Neural cell (in vitro differentiated cells): ENCODE data around the gene PRR16. TPM values are rescaled to one million over a fixed set of nuclear protein-coding genes. Genes with fewer than 3 reads are reported as not detected.

ENCODE experiments used
- H2AFZ ChIP-seq: fragments of 200-600, 300-800 bp; sonication (generic), shearing (Covaris generic); 2 replicates; pipeline ENCODE4 v1.6.0; 2014; ENCODE audit warnings: low read depth, mild to moderate bottlenecking, antibody characterized with exemption, low read length, moderate library complexity
- H3F3A ChIP-seq: fragments of 200-600 bp; shearing (Covaris generic); 2 replicates; pipeline ENCODE4 v1.6.1; 2016; ENCODE audit warnings: mild to moderate bottlenecking, moderate library complexity, mixed read lengths, antibody characterized with exemption, low read length; ENCODE audit not compliant: insufficient read depth, poor library complexity, severe bottlenecking
- H3K27ac ChIP-seq: fragments of 200-600, 300-800 bp; sonication (generic), shearing (Covaris generic); 2 replicates; pipeline ENCODE4 v1.5.1; 2014; ENCODE audit warnings: mild to moderate bottlenecking, low read length, moderate library complexity
- H3K27me3 ChIP-seq: fragments of 300-800, 200-600 bp; sonication (generic), shearing (Covaris generic); 2 replicates; pipeline ENCODE4 v1.6.0; 2014; ENCODE audit warnings: mild to moderate bottlenecking, low read depth, low read length, moderate library complexity; ENCODE audit not compliant: insufficient read depth
- H3K36me3 ChIP-seq: fragments of 300-800, 200-600 bp; sonication (generic), shearing (Covaris generic); 2 replicates; pipeline ENCODE4 v1.5.1; 2014; ENCODE audit warnings: mild to moderate bottlenecking, antibody characterized with exemption, low read length, moderate library complexity; ENCODE audit not compliant: insufficient read depth
- H3K4me2 ChIP-seq: fragments of 300-800, 200-600 bp; sonication (generic), shearing (Covaris generic); 2 replicates; pipeline ENCODE4 v1.6.0; 2014; ENCODE audit warnings: mild to moderate bottlenecking, low read length
- H3K4me3 ChIP-seq: fragments of 300-800, 200-600 bp; sonication (generic), shearing (Covaris generic); 2 replicates; pipeline ENCODE4 v1.5.1; 2014; ENCODE audit warnings: mild to moderate bottlenecking, low read length, moderate library complexity
- H3K79me2 ChIP-seq: fragments of 200-600 bp; shearing (Covaris generic); replicated peaks from 2 replicates; pipeline ENCODE4 v1.6.0; 2014; ENCODE audit warnings: mild to moderate bottlenecking, low read length, moderate library complexity; ENCODE audit not compliant: insufficient read depth
- H3K9ac ChIP-seq: fragments of 300-800, 200-600 bp; sonication (generic), shearing (Covaris generic); 2 replicates; pipeline ENCODE4 v1.6.1; 2016; ENCODE audit warnings: mild to moderate bottlenecking, low read length, mixed read lengths
- H3K9me2 ChIP-seq: fragments of 200-600 bp; shearing (Covaris generic); 2 replicates; pipeline ENCODE4 v1.6.1; 2016; ENCODE audit warnings: mild to moderate bottlenecking, low read length, mixed read lengths; ENCODE audit not compliant: insufficient read depth
- H3K9me3 ChIP-seq: fragments of 200-600, 300-800 bp; sonication (generic), shearing (Covaris generic); 2 replicates; pipeline ENCODE4 v1.6.1; 2016; ENCODE audit warnings: mild to moderate bottlenecking, mixed run types, low read length, moderate library complexity, mixed read lengths
- H4K20me1 ChIP-seq: fragments of 200-600 bp; shearing (Covaris generic); 2 replicates; pipeline ENCODE4 v1.6.1; 2016; ENCODE audit warnings: mild to moderate bottlenecking, mixed run types; ENCODE audit not compliant: insufficient read depth
- EP300 ChIP-seq: fragments of 450-650 bp; conservative IDR thresholded peaks from 2 replicates; pipeline ENCODE4 v1.6.1; 2014; ENCODE audit warnings: antibody characterized with exemption, mild to moderate bottlenecking, moderate library complexity; ENCODE audit not compliant: poor library complexity, severe bottlenecking
- EZH2 ChIP-seq: fragments of 200-600, 300-800 bp; shearing (Covaris generic), sonication (generic); IDR thresholded peaks from 2 replicates; pipeline ENCODE4 v1.6.1; 2014; ENCODE audit warnings: antibody characterized with exemption, low read length, borderline replicate concordance, mild to moderate bottlenecking; ENCODE audit not compliant: insufficient read depth, poor library complexity, severe bottlenecking
- MXI1 ChIP-seq: fragments of 450-650 bp; conservative IDR thresholded peaks from 2 replicates; pipeline ENCODE4 v1.6.1; 2014; ENCODE audit warnings: antibody characterized with exemption, mild to moderate bottlenecking; ENCODE audit not compliant: poor library complexity, severe bottlenecking
- POLR2AphosphoS5 ChIP-seq: IDR thresholded peaks from 2 replicates; pipeline ENCODE4 v1.6.1; 2012
- RAD21 ChIP-seq: fragments of 450-650 bp; conservative IDR thresholded peaks from 2 replicates; pipeline ENCODE4 v1.6.1; 2014; ENCODE audit warnings: antibody characterized with exemption, mild to moderate bottlenecking, moderate library complexity
- SMC3 ChIP-seq: fragments of 450-650 bp; conservative IDR thresholded peaks from 2 replicates; pipeline ENCODE4 v1.6.1; 2014; ENCODE audit warnings: antibody characterized with exemption, mild to moderate bottlenecking, moderate library complexity; ENCODE audit not compliant: poor library complexity
- TAF1 ChIP-seq: IDR thresholded peaks from 2 replicates; pipeline ENCODE4 v1.6.1; 2012; ENCODE audit warnings: low read depth
- polyA plus RNA-seq: library from polyadenylated mRNA; depleted of rRNA; stranded (reverse); fragments of >200 nt; gene quantifications from 2 replicates; pipeline ENCODE4 v1.2.3, GENCODE V29; 2014
- TF ChIP-seq, protein P1 (sequence below): IDR thresholded peaks from 2 replicates; pipeline ENCODE4 v1.6.1; 2012; ENCODE audit warnings: borderline replicate concordance
- TF ChIP-seq, protein P2 (sequence below): fragments of 450-650 bp; IDR thresholded peaks from 2 replicates; pipeline ENCODE4 v1.5.1; 2014; ENCODE audit warnings: antibody characterized with exemption, mild to moderate bottlenecking, moderate library complexity; ENCODE audit not compliant: poor library complexity, severe bottlenecking

Gene PRR16
- polyA plus RNA-seq, 1 donor from 2014 or later, result 1.7 TPM

DNA sequence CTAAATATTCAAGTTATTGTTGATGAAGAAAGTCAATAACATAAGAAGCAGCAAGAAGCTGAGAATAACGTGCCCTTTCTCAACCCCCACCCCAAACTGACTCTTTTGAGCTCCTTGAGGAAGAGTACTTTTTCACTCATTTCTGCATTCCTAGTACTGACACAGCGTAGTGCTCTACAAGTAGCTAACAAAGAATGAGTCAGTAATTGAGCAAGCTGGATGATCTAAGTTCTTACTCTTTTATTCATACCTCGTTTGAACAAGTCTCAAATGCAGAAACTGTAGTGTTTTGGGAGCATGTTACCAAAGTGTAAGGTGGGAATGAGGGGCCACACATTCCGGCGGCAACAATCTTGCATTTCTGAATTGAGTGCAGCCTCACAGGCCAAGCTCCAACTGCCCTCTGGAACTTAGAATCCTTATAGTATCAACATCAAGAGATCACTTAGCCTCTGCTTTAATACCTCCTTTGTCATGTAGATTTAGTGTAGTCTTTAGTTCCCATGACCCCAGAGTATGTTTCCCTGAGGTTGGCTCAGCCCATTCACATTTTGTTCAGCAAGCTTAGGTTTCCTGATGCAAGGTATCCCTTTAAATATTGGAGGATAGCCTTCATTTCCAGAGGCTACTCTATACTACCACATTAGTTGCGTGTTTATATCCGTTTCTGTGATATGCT lies 152.0 kb downstream of the PRR16 start:
- Histone ChIP-seq H3K9me2 (no peaks in the 10 kb centered on the region), H3K9ac (no peak overlapping the region), H3K4me3 (no peak overlapping the region), H3K36me3 (no peaks in the 10 kb centered on the region), H3K27me3 (no peaks in the 10 kb centered on the region), H3K9me3 (no peaks in the 10 kb centered on the region), H3F3A (no peaks in the 10 kb centered on the region), H4K20me1 (no peaks in the 10 kb centered on the region), H3K79me2 (no peaks in the 10 kb centered on the region), H3K27ac (no peak overlapping the region), H3K4me2 (no peak overlapping the region), H2AFZ (no peak overlapping the region)
- no peak for TF ChIP-seq EZH2
- no peak for TF ChIP-seq SMC3
- TF ChIP-seq TAF1, result no peak
- no peak for TF ChIP-seq RAD21
- TF ChIP-seq, protein P1, sequence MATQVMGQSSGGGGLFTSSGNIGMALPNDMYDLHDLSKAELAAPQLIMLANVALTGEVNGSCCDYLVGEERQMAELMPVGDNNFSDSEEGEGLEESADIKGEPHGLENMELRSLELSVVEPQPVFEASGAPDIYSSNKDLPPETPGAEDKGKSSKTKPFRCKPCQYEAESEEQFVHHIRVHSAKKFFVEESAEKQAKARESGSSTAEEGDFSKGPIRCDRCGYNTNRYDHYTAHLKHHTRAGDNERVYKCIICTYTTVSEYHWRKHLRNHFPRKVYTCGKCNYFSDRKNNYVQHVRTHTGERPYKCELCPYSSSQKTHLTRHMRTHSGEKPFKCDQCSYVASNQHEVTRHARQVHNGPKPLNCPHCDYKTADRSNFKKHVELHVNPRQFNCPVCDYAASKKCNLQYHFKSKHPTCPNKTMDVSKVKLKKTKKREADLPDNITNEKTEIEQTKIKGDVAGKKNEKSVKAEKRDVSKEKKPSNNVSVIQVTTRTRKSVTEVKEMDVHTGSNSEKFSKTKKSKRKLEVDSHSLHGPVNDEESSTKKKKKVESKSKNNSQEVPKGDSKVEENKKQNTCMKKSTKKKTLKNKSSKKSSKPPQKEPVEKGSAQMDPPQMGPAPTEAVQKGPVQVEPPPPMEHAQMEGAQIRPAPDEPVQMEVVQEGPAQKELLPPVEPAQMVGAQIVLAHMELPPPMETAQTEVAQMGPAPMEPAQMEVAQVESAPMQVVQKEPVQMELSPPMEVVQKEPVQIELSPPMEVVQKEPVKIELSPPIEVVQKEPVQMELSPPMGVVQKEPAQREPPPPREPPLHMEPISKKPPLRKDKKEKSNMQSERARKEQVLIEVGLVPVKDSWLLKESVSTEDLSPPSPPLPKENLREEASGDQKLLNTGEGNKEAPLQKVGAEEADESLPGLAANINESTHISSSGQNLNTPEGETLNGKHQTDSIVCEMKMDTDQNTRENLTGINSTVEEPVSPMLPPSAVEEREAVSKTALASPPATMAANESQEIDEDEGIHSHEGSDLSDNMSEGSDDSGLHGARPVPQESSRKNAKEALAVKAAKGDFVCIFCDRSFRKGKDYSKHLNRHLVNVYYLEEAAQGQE, result no peak
- TF ChIP-seq EP300, result no peak
- TF ChIP-seq, protein P2, sequence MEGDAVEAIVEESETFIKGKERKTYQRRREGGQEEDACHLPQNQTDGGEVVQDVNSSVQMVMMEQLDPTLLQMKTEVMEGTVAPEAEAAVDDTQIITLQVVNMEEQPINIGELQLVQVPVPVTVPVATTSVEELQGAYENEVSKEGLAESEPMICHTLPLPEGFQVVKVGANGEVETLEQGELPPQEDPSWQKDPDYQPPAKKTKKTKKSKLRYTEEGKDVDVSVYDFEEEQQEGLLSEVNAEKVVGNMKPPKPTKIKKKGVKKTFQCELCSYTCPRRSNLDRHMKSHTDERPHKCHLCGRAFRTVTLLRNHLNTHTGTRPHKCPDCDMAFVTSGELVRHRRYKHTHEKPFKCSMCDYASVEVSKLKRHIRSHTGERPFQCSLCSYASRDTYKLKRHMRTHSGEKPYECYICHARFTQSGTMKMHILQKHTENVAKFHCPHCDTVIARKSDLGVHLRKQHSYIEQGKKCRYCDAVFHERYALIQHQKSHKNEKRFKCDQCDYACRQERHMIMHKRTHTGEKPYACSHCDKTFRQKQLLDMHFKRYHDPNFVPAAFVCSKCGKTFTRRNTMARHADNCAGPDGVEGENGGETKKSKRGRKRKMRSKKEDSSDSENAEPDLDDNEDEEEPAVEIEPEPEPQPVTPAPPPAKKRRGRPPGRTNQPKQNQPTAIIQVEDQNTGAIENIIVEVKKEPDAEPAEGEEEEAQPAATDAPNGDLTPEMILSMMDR, result no peak
- no peak for TF ChIP-seq MXI1
- no peak for TF ChIP-seq POLR2AphosphoS5

DNA sequence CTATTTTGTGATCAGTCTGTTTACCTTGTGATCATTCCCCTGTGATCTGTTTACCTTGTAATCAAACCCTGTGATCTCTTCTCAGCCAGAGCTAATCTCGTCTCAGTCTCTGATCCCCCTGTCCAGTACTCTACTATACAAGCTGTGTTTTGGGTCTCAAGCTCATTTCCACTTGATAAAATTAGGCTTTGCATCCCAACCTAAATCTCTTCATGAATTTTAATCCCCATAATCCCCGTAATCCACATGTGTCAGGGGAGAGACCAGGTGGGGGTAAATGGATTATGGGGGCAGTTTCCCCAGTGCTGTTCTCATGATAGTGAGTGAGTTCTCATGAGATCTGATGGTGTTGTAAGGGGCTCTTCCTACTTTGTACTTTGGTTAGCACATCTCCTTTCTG lies 157.2 kb downstream of the PRR16 start:
- H3K27me3 ChIP-seq, result no peaks in the 10 kb centered on the region
- no peaks in the 10 kb centered on the region for H3F3A ChIP-seq
- no peaks in the 10 kb centered on the region for H3K79me2 ChIP-seq
- H2AFZ ChIP-seq, result no peak overlapping the region
- H3K36me3 ChIP-seq, result no peaks in the 10 kb centered on the region
- H3K9me2 ChIP-seq, result no peaks in the 10 kb centered on the region
- H4K20me1 ChIP-seq, result no peaks in the 10 kb centered on the region
- TF ChIP-seq SMC3 (no peak), MXI1 (no peak)
- TF ChIP-seq, protein P1, result no peak
- no peak overlapping the region for H3K4me2 ChIP-seq
- no peaks in the 10 kb centered on the region for H3K9me3 ChIP-seq
- H3K9ac ChIP-seq, result no peak overlapping the region
- no peak overlapping the region for H3K4me3 ChIP-seq
- H3K27ac ChIP-seq, result no peak overlapping the region
